ENCODE data around the gene SLC5A9. TPM values are rescaled to one million over a fixed set of nuclear protein-coding genes. Genes with fewer than 3 reads are reported as not detected.

The SLC5A9 gene
- total and polyA plus RNA-seq, 9 of the 15 experiments (the other 6 are each of a cell fraction or from before 2014, with no cell fraction given), result not detected

GRCh38 chr1:48235652-48236051 lies 13.1 kb downstream of the SLC5A9 start:
- no peaks in the 10 kb centered on the region for H3K4me1 ChIP-seq (replicated peaks in 1 of 2; ENCODE audit: control insufficient read depth in 2 of 2, insufficient read depth in 2 of 2, low read length in 2 of 2)
- H3K9me3 ChIP-seq (replicated peaks; ENCODE audit: control insufficient read depth, insufficient read depth, low read depth, low read length), result no peaks in the 10 kb centered on the region
- H3K4me2 ChIP-seq (ENCODE audit: insufficient read depth, low read length), result no peak overlapping the region
- CTCF ChIA-PET (ENCODE audit: low intra/inter-chr PET ratio), result no interaction called here
- in situ Hi-C loops (cut with MboI) (no loop called here), intact Hi-C loops (cut with micrococcal nuclease) (loop anchor here (2.0 kb wide), 1 partner anchor 143 kb away; no protein-coding TSS in a partner anchor)
- H3K36me3 ChIP-seq (ENCODE audit: control insufficient read depth, insufficient read depth, low read length), result no peaks in the 10 kb centered on the region
- no peaks in the 10 kb centered on the region for H3K9me1 ChIP-seq (ENCODE audit: control insufficient read depth, insufficient read depth, low read length)
- FAIRE-seq (no peak), DNase-seq (ENCODE audit: extremely low read depth in 1 of 4, low spot score in 3 of 4) (no peak), ATAC-seq (no peak)
- H3K4me3 ChIP-seq, result no peak overlapping the region
- no peak overlapping the region for H2AFZ ChIP-seq (ENCODE audit: low read depth, low read length)
- H4K20me1 ChIP-seq (replicated peaks; ENCODE audit: control insufficient read depth, insufficient read depth, low read length), result no peaks in the 10 kb centered on the region
- H3K27ac ChIP-seq (ENCODE audit: extremely low read depth, low read depth, low read length), result no peak overlapping the region
- H3K27me3 ChIP-seq (ENCODE audit: control insufficient read depth in 2 of 2, insufficient read depth in 2 of 2, low read length in 2 of 2), result no peaks in the 10 kb centered on the region
- no peaks in the 10 kb centered on the region for H3K79me2 ChIP-seq (ENCODE audit: control insufficient read depth, insufficient read depth, low read length)
- H3K9ac ChIP-seq (ENCODE audit: insufficient read depth in 1 of 2, low read depth in 2 of 2, low read length in 2 of 2), result no peak overlapping the region; a peak in 1 of 4 replicates
- WGBS (ENCODE audit: insufficient coverage, low coverage, missing lambda C conversion rate), result 2% methylated on average over 12 of the region's 13 CpGs
- no TSS peak for BruUV-seq (replicated peaks)
- POLR2A ChIA-PET, result no interaction called here
- TF ChIP-seq IRF1 (CRISPR knock-in tag; IDR thresholded peaks at IDR 0.05; ENCODE audit: borderline replicate concordance) (no peak), CEBPZ (IDR thresholded peaks at IDR 0.05; ENCODE audit: borderline replicate concordance, low read depth, low read length) (no peak), U2AF2 (optimal IDR thresholded peaks at IDR 0.05; ENCODE audit: low read depth, low read length) (no peak), TCF15 (CRISPR knock-in tag; IDR thresholded peaks at IDR 0.05) (no peak), EHMT2 (IDR thresholded peaks at IDR 0.05) (no peak), ZBTB12 (CRISPR knock-in tag; IDR thresholded peaks at IDR 0.05) (no peak), HEY1 (CRISPR knock-in tag; IDR thresholded peaks at IDR 0.05; ENCODE audit: borderline replicate concordance) (no peak), MXD1 (CRISPR knock-in tag; IDR thresholded peaks at IDR 0.05; ENCODE audit: borderline replicate concordance, poor library complexity, severe bottlenecking) (no peak), ZMIZ1 (IDR thresholded peaks at IDR 0.05; ENCODE audit: low read depth in 2 of 2, low read length in 2 of 2) (no peak), ZKSCAN3 (CRISPR knock-in tag; IDR thresholded peaks at IDR 0.05) (no peak), GABPA (tag; conservative IDR thresholded peaks at IDR 0.05; ENCODE audit: low read depth) (no peak), POLR3A (IDR thresholded peaks at IDR 0.05; ENCODE audit: borderline replicate concordance, extremely low read depth, insufficient read depth, insufficient read length) (no peak)
